HG02642 (cell line): ENCODE measurements around the gene FA2H.

ENCODE experiments used
- ATAC-seq: cut with Tn5 transposase; IDR thresholded peaks from one replicate; pipeline ENCODE4 v1.9.1; 2021; ENCODE audit warnings: mild to moderate bottlenecking; ENCODE audit not compliant: unreplicated experiment, poor library complexity

Gene FA2H

DNA sequence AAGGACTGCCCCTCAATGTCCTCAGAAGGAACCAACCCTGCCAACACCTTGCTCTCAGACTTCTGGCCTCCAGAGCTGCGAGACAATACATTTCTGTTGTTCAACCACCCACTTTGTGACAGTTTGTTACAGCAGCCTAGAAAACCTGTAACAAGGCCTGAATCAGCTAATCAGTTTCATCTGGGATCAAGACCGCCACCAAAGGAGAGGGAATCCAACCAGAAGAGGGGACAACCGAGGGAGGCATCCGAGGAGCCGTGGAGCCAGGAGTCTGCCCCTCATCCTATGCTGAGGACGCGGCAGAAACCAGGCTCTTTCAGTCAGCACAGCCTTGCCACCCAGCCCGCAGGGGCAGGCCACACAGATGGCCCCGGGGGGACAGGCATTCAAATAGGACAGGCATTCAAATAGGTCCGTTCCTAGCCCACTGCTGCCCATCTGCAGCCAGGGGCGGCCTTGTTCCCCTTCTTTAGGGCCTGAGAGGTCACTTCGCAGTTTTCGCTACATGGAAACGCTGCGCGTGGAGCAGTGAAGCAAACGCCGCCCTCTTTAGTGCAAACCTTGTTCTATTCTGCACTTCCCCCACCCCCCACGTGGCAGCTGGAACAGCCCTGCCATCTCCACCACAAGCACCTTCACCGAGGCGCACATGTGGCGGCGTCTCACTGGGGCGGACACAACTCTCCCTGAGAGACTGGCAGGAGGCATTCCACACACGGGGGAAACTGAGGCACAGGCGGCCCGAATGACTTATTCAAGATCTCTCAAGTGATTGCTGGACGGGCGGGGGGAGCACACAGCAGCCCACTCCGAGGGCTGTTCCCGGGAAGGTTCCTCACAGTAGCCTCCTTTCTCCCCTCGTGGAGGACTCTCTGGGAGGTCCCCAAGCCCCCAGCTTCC, 26.7 kb downstream of the FA2H start:
- no peak for ATAC-seq

DNA sequence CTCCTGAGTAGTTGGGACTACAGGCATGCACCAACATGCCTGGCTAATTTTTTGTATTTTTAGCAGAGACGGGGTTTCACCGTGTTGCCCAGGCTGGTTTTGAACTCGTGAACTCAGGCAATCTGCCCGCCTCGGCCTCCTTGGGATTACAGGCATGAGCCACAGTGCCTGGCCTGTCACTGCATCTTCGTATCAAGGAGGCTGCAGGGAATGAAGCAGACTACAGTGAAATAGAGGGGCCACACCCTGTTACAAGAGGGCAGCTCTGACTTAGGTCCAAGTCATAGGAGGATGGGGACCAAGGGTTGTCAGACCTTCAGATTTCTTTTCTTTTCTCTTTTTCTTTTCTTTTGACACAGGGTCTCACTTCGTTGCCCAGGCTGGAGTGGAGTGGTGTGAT, 28.7 kb downstream of the FA2H start:
- ATAC-seq: no peak

DNA sequence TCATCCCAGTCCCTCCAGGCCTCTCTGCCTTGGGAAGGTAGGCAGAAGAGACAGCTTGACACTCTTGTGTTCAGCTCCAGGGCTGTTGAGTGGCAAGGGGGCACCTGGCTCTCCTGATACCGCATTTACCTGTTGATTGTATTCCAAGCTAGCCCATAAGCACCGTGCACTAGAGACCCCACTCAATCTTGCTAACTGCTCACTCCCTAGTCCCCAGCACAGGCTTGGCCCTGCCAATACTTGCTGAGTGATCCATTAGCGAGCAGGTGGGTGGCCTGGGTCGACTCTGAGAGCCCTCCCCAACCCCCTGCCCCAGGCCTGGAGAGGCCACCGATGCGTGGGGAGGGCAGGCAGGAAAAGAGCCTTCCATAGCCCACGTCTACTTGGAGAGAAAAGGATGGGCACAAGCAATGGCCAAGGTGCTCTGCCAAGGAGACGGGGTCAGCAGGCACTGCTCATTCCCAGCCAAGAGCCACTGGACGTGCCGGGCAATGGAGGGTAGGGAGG, 29.5 kb downstream of the FA2H start:
- ATAC-seq: no peak

DNA sequence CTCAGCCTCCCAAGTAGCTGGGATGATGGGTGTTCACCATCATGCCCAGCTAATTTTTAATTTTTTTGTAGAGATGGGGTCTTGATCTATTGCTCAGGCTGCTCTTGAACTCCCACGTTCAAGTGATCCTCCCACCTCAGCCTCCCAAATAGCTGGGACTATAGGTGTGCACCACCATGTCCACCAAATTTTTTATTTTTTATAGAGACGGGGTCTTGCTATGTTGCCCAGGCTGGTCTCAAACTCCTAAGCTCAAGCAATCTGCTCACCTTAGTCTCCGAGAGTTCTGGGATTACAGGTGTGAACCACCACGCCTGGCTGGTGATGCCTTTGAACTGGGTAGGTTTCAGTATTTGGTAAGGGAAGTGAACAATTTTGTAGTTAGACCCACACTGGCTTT, 30.1 kb downstream of the FA2H start:
- ATAC-seq: no peak

DNA sequence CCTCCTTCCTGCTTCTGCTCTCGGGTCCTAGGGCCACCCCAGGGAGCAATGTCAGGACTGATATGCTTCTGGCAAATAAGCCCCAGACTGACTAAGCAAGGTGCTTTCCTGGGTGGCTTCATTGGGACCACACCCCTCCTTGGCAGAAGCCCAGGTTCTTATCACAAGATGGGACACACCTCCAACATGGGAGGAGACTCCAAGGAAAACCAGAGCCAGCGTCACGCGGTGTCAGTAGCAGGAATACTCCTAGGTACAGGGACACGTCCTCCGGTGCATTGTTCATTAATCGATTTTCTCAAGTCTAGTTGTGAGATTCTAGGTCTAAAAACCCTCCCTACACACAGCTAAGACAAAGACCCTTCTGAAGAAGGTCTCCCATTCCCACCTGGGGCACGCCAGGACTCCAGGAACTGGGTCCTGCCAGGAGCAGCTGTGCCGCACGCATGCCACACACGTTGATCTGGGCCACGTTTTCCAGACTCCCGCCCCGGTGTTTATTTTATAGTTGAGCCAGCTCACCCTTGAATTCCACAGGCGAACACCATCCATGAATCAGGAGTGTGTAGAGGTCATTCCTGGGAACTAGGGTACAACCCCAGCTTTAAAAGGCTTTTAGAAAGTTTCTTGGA, 30.8 kb downstream of the FA2H start:
- ATAC-seq: no peak

DNA sequence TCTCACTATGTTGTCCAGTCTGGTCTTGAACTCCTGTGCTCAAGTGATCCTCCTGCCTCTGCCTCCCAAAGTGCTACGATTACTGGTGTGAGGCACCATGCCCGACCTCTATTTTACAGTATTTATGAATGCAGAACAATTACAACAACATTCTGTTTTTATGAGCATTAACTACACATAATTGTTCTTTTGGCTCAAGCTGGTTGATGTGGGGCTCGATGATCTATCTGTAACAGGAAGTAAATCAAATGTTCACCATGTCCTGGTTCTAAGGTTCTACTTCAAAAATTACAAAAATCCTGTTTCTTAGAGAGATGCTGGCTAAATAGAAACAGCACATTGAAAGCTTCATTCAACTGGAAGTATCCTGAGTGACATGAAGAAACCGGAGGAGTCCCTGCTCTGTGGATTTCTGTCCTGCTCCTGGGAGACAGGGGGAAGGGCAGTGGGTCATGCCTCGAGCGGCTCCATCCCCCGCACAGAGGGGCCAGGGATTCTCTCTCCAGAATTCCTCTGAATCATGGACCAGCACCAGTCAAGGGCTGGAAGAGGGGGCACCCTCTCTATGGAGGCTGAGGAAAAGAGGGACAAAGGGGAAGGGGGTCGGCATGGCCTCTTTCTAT, 31.5 kb downstream of the FA2H start:
- no peak for ATAC-seq

DNA sequence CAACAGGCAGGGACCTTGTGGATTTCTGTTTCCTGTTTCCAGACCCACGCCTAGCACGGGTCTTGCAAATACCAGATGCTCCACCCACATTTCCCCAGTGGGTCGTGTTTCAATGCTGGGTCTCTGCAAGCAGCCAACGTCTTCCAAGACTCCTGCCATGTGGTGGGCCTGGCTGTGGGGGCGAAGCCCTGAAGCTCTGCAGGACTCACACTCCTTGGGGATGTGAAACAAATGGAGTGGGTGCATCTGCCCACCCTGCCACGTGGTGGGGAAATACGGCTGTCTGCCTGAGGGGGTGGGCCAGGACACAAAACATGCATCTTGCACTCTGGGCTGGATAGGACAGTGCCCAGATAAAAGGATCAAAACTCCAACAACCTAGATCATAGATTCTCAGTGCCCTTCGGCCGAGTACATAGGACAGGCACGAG, 32.6 kb downstream of the FA2H start:
- ATAC-seq: no peak

DNA sequence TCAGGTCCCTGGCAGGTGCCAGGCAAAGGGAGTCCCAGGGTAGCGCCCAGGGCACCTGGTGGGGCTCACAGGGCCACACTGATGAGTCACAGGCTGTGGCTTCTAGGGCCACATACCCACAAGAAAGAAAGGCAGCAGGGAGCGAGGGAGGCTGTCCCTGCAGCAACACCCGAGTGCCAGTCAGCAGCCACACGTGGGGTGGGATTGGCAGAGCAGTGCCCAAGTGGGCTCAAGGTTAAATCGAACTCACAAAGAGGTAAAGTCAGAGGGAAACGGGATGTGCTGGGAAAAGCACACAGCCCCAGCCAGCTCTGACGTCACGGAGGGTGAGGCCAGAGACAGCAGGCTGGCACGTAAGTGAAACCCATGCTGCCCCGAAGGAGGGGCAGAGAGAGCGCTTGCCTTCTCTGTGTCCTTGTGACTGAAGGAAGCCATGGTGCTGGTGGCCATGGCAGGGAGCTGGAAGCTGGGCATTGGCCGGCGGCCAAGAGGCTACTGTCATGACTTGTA, 33.8 kb downstream of the FA2H start:
- ATAC-seq: no peak

DNA sequence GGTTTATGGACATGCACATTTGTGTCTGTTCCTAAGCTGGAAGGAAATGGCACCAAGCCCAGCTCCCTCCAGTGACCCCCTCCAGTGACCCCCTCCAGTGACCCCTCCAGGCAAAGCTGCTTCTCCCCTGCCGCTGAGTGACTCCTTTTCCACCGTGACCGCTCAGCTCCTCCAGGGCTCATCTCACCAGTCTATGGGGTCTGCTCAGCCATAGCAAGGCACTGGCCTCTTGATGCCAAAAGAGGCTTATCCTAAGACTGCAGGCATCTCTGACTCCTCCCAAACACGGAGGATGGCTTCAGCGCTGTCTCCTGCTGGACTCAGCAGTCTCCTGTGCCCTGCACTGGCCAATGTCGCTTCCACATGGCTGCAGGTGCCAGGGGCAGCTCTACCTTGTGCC, 35.3 kb downstream of the FA2H start:
- no peak for ATAC-seq

DNA sequence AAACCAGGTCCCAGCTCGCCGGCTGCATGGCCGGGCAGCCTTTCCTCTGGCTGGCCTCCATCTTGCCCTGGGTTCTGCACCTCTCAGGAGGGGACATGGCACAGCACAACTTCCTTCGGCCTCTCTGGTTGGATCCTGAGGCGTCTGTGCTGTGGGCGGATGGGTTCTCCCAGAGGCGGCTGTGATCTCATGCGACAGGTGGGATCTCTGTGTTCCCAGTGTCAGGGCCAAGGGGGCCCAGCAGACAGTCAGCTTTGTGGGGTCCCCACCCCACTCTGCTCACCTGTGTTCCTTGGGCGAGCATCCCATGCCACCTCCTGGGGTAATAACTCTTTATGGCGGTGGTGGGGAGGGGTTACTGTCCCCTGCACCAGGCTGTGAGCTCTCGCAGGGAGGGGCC, 35.8 kb downstream of the FA2H start:
- ATAC-seq: no peak

DNA sequence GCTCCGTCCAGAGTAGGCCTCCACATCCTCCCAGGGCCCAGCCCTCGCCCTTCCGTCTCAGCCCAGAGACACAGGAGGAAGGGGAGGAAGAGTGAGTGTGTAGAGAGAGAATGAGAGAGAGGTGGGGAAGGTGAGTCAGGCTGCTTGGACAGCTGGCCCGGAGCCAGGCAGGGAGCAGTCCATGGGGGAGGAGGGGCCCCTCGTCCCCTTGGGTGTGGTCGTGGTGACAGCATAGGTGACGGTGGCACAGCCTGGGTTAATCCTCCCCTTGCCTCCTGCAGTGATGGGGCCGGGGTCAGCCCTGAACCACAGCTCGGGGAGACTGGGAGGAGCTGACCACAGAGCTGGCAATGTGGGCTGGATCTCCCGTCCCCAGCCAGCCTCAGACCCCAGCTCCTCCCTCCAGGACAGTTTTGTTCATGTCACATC, 36.5 kb downstream of the FA2H start:
- no peak for ATAC-seq

DNA sequence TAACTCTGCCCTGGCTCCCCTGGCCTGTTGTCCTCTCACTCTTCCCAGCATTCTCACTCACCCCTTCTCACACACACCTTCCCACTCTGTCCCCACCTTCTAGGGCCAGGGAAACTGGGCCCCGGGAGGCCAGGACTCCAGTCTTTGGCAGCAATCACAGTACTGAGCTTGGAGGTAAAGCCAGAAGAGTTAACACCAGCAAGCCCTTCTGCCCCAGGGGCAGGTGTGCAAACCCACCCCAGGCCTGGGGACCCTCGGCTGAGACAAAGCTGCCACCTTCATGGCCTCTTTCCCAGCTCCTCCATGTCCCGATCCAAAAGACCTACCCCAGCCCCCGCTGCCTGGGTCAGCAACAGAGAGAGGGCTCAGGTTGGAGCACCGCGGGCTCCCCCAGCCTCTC, 37.1 kb downstream of the FA2H start:
- ATAC-seq: no peak

DNA sequence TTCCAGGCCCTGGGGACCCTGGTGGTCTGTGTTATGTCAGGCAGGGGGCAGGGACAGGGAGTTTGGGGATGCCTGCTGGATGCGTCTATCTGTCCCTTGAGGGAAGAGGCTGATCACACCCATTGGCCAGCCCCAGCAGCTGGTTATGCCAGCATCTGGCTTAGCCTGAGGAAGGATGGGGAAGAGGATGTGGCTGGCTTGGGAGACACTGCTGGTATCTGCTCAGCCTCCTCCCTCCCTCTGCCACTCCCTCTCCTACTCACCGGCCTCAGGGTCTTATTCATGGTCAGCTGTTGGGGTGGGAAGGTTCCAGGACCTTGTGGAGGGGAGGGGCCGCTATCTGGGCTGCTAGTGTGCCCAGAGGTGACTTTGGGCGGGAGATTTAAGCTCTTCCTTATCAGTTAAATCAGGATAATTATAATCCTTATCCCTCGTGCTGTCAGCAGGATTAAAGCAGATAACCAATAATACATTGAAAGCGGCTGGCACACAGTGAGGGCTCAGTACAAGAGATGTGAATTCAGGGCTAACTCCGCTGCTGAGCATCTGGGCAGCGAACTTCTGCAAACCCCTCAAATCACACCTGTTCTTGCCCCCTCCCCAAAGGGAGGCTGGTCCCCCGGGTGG, 38.0 kb downstream of the FA2H start:
- no peak for ATAC-seq

DNA sequence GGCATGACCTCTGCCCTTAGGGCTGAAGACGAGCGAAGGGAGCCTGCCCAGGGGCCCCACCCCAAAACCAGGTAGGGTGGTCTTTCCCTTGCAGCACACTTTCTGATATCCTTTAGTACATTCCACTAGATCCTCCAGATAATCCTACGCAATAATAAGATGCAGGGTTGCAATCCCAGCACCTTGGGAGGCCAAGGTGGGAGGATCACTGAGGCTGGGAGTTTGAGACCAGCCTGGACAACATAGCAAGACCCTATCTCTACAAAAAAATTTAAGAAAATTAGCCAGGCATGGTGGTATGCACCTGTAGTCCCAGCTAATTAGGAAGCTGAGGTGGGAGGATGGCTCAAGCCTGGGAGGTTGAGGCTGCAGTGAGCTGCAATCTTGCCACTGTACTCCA, 39.1 kb downstream of the FA2H start:
- no peak for ATAC-seq

DNA sequence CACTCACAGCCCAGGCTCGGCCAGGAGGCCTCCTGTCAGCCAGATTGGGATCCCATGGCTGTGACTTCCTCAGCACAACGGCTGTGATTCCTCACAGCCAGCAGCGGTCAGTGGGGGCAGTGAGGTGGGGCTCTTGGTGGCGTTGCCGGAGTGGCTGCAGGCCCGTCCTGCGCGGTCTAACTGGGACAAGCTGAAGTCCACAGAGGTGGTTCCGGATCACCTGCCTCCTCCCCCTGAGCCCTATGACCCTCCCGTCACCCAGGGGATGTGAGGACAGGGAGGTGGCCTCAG, 39.5 kb downstream of the FA2H start:
- ATAC-seq: no peak

DNA sequence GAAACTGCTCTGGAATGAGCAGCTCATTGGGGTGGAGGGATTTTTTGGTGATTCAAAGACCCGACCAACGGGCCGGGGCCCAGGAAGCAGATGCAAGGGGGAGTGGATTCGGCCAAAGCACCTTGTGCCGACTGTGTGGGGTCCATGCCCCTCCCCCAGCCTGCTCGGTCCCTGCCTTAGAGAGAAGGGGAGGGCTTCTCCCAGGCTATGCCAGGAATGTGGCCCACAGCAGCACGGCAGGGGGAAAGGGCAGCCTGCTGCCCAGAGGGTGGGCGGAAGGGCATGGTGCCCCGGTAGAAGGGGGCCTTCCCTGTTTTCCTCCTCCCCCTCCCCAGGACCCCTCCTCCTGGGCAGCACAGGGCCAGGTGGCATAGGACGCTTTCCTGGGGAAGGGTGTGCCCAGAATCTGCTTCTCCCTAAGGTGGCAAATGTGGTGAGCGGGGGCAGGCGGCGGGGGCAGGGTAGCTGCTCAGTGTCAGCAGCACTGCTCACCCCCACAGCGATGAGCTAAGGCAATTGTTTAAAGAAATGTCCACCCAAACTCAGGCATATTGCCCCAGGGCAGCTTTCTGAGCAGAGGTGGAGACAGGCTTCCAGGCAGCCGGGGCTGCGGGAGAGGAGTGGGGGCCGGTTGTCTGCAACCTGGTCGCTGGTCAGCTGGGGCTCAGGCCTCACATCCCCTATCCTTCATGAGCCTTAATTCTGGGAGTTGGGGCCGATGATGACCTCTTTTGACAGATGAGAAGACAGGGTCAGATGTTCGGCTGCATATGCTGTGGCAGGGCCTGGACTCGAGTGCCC, 40.1 kb downstream of the FA2H start:
- ATAC-seq: no peak

DNA sequence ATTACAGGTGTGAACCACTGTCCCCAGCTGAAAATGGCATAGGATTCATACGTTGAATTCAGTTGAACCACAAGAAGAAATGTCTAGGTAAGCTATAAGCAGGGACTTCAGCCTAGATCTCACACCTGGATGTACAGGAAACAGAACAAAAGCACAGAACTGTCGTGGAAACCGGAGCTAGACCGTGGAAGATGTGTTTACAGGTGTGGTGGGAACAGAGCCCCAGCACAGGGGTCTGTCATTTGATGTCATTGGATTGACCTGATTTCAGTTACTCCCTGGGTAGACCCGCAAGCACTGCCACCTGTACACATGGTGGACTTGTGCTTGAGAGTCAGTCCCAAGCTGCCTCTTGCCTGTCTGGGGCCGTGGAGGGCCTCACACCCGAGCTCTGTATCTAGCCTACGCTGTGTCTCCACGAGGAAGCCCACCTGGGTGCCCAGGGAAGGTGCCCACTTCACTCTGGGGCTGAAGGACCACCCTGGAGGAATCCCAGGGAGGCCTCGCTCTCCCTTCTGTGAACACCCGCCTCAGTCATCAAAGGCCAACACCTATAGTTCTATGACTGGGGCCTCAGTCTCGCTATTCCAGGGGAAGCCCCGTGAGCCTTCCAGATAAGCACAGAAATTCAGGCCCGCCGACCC, 41.8 kb downstream of the FA2H start:
- no peak for ATAC-seq

DNA sequence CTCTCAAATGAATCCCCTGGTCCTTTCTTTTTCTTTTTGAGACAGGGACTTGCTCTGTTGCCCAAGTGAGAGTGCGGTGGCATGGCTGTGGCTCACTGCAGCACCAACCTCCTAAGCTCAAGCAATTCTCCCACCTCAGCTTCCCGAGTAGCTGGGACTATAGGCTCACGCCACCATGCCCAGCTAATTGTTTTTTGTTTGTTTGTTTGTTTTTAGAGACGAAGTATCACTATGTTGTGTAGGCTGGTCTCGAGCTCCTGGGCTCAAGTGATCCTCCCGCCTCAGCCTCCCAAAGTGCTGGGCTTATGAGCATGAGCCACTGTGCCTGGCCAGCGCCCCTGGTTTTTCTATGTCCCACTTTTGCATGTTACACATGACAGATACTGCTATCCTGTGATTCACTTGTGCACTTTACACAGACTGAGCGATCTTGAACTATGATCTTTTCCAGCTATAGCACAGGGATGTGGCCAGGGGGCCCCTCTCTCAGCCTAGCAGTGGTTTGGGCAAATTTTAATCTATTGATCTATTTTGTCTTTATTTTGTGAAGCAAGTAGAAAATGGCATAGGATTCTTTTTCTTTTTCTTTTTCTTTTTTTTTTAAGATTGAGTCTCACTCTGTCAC, 42.7 kb downstream of the FA2H start:
- no peak for ATAC-seq
